ENCODE data around the gene NFIA. TPM values are rescaled to one million over a fixed set of nuclear protein-coding genes. Genes with fewer than 3 reads are reported as not detected.

NFIA gene
- total RNA-seq, 4 donors from 2014 or later, result 27.9 to 79.9 (median 36.7) TPM

- intact Hi-C loops (cut with DNase I), result no loop called here
- H3K36me3 ChIP-seq, result peaks cover 0 to 35% (median 0%) of the 10 kb centered on the region in 3 donors
- WGBS, 2 donors, result 58 to 79% methylated on average over 2 of the region's 3 CpGs
- peaks cover 5 to 26% (median 13%) of the 10 kb centered on the region in 3 donors for H3K4me1 ChIP-seq
- H3K27me3 ChIP-seq, result no peaks in the 10 kb centered on the region
- H3K27ac ChIP-seq, result peak overlapping the region in 3 of 4 donors; percentile 11 to 69 (median 66)
- no peak overlapping the region for H3K4me3 ChIP-seq
- DNase-seq, result no peak
- TF ChIP-seq CTCF (IDR thresholded peaks at IDR 0.05) (peak in 1 of 6 experiments; percentile 14), POLR2A (IDR thresholded peaks at IDR 0.05) (no peak)
- H3K9me3 ChIP-seq, result no peaks in the 10 kb centered on the region
These were observed 353.7 kb downstream of the NFIA start for GRCh38 chr1:61436016-61436415.

GRCh38 chr1:61436491-61437120, 354.2 kb downstream of the NFIA start:
- Histone ChIP-seq H3K4me3 (no peak overlapping the region), H3K27me3 (no peaks in the 10 kb centered on the region), H3K4me1 (peaks cover 5 to 26% (median 13%) of the 10 kb centered on the region in 3 donors), H3K9me3 (no peaks in the 10 kb centered on the region), H3K27ac (peak overlapping the region in 3 of 4 donors; percentile 11 to 71 (median 66)), H3K36me3 (peaks cover 0 to 35% (median 0%) of the 10 kb centered on the region in 3 donors)
- intact Hi-C loops (cut with DNase I), result no loop called here
- TF ChIP-seq CTCF (IDR thresholded peaks at IDR 0.05) (no peak), POLR2A (IDR thresholded peaks at IDR 0.05) (no peak)
- 61 to 67% methylated on average over 4 to 5 of the region's 5 CpGs for WGBS, 2 donors
- no peak for DNase-seq

- intact Hi-C loops (cut with DNase I), result no loop called here
- Histone ChIP-seq H3K27me3 (no peaks in the 10 kb centered on the region), H3K4me1 (peaks cover 5 to 42% (median 22%) of the 10 kb centered on the region in 3 donors), H3K27ac (no peak overlapping the region), H3K9me3 (no peaks in the 10 kb centered on the region), H3K4me3 (no peak overlapping the region), H3K36me3 (peaks cover 0 to 20% (median 0%) of the 10 kb centered on the region in 3 donors)
- TF ChIP-seq POLR2A (IDR thresholded peaks at IDR 0.05), result no peak
- no peak for TF ChIP-seq CTCF (IDR thresholded peaks at IDR 0.05)
- 72 to 87% methylated on average over 8 of the region's 8 CpGs for WGBS, 2 donors
- no peak for DNase-seq
These were observed 356.9 kb downstream of the NFIA start for GRCh38 chr1:61439234-61439633.

- TF ChIP-seq CTCF (IDR thresholded peaks at IDR 0.05) (no peak), POLR2A (IDR thresholded peaks at IDR 0.05) (no peak)
- Histone ChIP-seq H3K36me3 (peaks cover 0 to 18% (median 0%) of the 10 kb centered on the region in 3 donors), H3K9me3 (no peaks in the 10 kb centered on the region), H3K4me1 (peaks cover 6 to 54% (median 26%) of the 10 kb centered on the region in 3 donors), H3K27ac (peak overlapping the region in 1 of 4 donors; percentile 58), H3K4me3 (no peak overlapping the region), H3K27me3 (no peaks in the 10 kb centered on the region)
- WGBS, 2 donors, result 76 to 90% methylated on average over 8 to 11 of the region's 11 CpGs
- DNase-seq, result no peak
- intact Hi-C loops (cut with DNase I), result no loop called here
These were observed 359.4 kb downstream of the NFIA start for GRCh38 chr1:61441723-61442262.

GRCh38 chr1:61442544-61442943, 360.2 kb downstream of the NFIA start:
- intact Hi-C loops (cut with DNase I), result no loop called here

More at GRCh38 chr1:61442544-61442943, 360.2 kb downstream of the NFIA start:
- Histone ChIP-seq H3K9me3 (no peaks in the 10 kb centered on the region), H3K4me1 (peaks cover 12 to 57% (median 26%) of the 10 kb centered on the region in 3 donors), H3K4me3 (no peak overlapping the region), H3K27me3 (no peaks in the 10 kb centered on the region), H3K27ac (no peak overlapping the region), H3K36me3 (peaks cover 0 to 12% (median 0%) of the 10 kb centered on the region in 3 donors)
- WGBS, 2 donors, result 89 to 91% methylated on average over 2 of the region's 2 CpGs
- DNase-seq, result no peak
- TF ChIP-seq CTCF (IDR thresholded peaks at IDR 0.05), result no peak
- no peak for TF ChIP-seq POLR2A (IDR thresholded peaks at IDR 0.05)

Measured in esophagus squamous epithelium (tissue), 5 donors.